GM12873 (cell line): ENCODE data around the gene UNK.

Experiments
- TF ChIP-seq, protein P1 (sequence below): IDR thresholded peaks from 2 replicates; pipeline ENCODE4 v1.5.1; 2012; ENCODE audit warnings: low read depth, mild to moderate bottlenecking, moderate library complexity, low read length, control low read depth; ENCODE audit not compliant: insufficient read depth; ENCODE audit errors: missing control alignments

UNK gene

DNA sequence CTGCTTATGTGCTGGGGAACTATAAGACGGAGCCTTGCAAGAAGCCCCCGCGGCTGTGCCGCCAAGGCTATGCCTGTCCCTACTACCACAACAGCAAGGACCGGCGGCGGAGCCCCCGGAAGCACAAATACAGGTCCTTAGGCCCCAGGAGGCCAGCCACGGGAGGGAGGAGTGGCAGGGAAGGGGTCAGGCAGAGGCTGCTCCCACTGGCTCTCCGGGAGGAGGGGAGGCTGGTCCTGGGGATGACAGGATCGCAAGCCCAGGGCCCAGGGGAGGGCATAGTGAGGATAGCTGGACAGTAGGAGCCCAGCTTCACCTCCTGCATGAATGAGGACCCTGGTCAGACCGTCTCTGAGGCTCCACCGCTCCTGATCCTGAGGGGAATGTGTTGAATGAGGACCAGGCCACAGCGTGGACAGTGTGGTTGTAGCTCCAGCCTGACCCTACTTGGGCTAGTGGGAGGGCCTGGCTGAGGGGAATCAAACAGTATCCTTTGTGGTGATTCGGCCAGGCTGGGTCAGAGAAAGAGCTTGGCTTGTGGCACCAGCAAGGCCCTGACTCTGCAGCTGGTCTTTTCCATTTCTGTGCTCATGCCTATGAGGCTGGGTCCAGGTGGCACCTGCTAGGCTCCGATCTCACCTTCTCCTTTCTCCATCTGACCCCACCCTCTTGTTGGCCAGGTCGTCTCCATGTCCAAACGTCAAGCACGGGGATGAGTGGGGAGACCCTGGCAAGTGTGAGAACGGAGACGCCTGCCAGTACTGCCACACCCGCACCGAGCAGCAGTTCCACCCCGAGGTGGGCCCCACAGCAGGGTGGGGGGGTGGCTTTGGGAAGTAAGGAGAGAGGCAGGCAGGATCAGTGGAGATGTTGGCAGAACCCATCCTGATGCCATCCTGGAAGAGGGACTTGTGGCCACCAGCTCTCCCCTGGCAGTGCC, 28.7 kb downstream of the UNK start:
- TF ChIP-seq, protein P1, sequence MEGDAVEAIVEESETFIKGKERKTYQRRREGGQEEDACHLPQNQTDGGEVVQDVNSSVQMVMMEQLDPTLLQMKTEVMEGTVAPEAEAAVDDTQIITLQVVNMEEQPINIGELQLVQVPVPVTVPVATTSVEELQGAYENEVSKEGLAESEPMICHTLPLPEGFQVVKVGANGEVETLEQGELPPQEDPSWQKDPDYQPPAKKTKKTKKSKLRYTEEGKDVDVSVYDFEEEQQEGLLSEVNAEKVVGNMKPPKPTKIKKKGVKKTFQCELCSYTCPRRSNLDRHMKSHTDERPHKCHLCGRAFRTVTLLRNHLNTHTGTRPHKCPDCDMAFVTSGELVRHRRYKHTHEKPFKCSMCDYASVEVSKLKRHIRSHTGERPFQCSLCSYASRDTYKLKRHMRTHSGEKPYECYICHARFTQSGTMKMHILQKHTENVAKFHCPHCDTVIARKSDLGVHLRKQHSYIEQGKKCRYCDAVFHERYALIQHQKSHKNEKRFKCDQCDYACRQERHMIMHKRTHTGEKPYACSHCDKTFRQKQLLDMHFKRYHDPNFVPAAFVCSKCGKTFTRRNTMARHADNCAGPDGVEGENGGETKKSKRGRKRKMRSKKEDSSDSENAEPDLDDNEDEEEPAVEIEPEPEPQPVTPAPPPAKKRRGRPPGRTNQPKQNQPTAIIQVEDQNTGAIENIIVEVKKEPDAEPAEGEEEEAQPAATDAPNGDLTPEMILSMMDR = no peak

DNA sequence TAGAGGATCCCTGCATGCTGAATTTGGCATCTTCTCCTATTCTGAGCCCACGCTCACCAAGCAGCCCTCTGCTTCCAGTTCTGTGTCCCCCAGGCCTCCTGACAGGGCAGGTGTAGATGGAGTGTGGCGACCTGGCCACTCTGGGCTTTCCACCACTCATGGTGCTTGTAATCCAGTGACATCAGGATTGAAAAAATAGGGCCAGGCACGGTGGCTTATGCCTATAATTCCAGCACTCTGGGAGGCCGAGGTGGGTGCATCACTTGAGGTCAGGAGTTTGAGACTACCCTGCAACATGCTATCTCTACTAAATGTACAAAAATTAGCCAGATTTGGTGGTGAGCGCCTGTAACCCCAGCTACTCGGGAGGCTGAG, 29.4 kb downstream of the UNK start:
- TF ChIP-seq, protein P1 = no peak

DNA sequence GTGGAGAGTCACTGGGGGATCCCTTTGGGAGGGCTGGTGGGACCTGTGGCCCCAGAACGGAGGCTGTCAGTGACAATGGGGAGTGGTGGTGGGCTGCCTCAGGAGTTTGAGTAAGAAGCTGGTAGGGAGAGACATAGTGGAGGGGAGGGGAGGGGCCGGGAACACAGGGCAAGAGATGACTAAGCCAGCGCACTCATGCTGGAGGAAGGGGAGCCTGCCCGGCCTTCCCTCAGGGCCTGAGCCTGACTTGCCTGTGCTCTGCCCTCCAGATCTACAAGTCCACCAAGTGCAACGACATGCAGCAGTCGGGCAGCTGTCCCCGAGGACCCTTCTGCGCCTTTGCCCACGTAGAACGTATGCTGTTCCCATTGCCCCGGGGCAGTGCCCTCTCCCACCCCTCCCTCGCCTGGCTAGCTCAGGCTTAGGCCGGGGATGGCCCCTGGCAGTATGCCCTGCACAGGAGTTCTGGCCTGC, 30.3 kb downstream of the UNK start:
- TF ChIP-seq, protein P1 = no peak

DNA sequence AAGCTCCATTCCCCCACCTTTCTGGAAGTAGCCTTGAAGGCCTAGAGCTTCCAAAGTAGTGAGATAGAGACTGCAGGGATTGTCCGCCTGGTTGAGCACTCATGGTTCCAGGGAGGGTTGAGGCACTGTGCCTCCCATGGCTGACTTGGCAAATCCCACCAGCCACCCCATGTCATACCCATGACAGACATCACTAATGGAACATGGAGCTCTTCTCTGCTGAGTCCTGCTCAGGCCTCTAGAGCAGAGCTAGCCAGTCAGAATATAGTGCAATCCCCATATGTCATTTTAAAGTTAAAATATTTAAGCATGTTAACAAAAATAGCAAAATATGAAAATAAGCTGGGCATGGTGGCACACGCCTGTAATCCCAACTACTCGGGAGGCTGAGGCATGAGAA, 30.8 kb downstream of the UNK start:
- TF ChIP-seq, protein P1 = no peak

DNA sequence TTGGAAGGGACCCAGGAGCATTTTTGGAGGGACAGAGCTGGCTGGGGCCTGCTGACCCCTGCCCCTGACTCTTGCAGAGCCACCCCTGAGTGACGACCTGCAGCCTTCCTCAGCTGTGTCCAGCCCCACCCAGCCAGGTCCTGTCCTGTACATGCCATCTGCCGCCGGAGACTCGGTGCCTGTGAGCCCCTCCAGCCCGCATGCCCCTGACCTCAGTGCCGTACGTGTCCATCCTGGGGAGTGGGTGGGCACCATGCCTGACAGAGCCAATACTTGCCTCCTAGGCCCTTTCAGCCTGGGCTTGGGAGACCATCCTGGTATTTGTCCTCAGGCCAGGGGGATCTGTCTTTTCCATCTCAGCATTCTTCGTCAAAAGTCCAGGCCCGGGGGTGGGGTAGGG, 32.1 kb downstream of the UNK start:
- TF ChIP-seq, protein P1 = no peak

DNA sequence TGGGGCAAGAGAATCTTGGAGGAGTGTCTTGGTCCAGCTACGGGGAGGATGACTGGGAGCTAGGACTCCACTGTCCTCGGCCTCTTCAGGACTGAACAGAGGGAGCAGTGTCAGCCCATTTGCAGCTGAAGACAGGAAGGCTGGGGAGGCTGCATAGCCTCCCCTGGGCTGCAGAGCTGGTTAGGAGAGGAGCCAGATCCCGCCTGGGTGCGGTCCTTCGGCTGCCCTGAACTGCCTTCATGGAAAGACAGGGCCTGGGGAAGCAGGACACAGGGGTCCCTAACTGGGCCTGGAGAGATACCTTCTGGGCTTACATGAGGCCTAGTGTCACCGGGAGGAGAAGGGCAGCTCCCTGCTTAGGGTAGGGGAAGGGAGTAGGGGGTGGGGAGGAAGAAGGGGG, 33.0 kb downstream of the UNK start:
- TF ChIP-seq, protein P1 = no peak

DNA sequence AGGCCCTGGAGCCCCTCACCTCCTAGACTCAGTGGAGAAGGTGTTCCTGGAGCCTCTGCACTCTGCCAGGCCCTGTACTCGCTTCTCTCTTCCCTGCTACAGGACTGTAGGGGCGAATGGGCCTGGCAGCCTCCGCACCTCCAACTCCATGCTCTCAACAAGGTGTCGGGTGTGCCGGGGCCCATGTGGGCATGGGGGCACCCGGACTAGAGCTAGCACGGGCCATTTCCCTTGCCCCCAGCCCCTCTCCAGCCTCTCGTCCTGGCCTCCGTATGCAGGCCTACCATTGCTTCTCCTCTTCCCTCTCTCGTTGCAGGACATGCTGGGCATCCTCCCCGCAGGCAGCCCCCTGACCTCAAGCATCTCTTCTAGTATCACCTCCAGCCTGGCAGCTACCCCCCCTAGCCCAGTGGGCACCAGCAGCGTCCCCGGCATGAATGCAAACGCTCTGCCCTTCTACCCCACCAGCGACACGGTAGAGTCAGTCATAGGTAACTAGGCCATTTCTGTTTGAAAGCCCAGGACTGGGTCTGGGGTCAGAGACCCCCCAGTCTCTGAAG, 33.8 kb downstream of the UNK start:
- TF ChIP-seq, protein P1 = no peak
